NCI-H1417 (cell line): Measurements from ENCODE around the gene AGGF1.
"Not testable (repeated sequence)": the region's sequence is repeated elsewhere in the genome, so short reads cannot be mapped to it uniquely, and the experiment has no call there.

Experiments used
- DNase-seq, 3 experiments: peaks; one replicate each; lab custom pipeline; 2025; lab: John Stamatoyannopoulos, UW

Gene AGGF1, protein sequence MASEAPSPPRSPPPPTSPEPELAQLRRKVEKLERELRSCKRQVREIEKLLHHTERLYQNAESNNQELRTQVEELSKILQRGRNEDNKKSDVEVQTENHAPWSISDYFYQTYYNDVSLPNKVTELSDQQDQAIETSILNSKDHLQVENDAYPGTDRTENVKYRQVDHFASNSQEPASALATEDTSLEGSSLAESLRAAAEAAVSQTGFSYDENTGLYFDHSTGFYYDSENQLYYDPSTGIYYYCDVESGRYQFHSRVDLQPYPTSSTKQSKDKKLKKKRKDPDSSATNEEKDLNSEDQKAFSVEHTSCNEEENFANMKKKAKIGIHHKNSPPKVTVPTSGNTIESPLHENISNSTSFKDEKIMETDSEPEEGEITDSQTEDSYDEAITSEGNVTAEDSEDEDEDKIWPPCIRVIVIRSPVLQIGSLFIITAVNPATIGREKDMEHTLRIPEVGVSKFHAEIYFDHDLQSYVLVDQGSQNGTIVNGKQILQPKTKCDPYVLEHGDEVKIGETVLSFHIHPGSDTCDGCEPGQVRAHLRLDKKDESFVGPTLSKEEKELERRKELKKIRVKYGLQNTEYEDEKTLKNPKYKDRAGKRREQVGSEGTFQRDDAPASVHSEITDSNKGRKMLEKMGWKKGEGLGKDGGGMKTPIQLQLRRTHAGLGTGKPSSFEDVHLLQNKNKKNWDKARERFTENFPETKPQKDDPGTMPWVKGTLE

GRCh38 chr5:77030097-77031071 is at the start of gene AGGF1:
Gene AGGF1, plus strand, starts transcription at chr5:77030404. Its CDS starts 363 bp downstream, at chr5:77030767.
- peak; percentile 83 to 93 (median 91) for DNase-seq

GRCh38 chr5:76980518-76981144 is 49.6 kb upstream of the AGGF1 start:
- no peak for DNase-seq

- DNase-seq, result no peak
These were observed 47.8 kb upstream of the AGGF1 start for GRCh38 chr5:76982450-76982849.

- no peak for DNase-seq
These were observed 46.7 kb upstream of the AGGF1 start for GRCh38 chr5:76983468-76983867.

DNA sequence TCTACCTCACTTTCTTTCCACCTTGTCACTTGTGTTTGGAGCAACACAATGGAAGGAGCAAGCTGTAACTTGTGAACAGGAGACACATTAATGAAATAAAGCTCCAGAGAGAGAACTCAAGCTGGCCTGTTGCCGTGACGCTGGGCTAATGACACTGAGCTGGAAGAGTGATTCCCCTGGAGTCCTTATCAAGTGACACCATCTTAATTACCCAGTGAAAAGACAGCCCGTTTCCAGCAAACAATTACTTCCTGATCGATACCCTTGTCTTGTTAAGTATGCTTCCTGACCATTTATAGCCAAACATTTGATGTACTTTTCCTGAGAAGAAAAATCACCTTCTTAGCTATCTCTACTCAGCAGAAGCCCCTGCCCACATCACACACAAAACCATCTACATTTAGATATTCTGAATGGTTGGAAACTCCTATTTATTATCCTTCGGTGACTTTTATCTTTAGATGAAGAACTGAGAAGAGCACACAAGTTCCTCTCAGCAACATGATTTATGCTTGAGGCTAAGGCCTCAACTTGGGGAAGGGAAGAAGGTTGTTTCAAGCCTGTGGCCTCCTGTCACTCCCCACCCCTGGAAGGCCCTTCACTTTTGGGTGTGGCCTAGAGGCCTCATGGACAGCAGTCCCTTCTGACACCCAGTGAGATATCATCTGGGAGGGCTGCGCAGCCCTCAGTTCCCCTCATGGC is 43.2 kb upstream of the AGGF1 start:
- DNase-seq, result peak; percentile 10 to 61 (median 26)

DNA sequence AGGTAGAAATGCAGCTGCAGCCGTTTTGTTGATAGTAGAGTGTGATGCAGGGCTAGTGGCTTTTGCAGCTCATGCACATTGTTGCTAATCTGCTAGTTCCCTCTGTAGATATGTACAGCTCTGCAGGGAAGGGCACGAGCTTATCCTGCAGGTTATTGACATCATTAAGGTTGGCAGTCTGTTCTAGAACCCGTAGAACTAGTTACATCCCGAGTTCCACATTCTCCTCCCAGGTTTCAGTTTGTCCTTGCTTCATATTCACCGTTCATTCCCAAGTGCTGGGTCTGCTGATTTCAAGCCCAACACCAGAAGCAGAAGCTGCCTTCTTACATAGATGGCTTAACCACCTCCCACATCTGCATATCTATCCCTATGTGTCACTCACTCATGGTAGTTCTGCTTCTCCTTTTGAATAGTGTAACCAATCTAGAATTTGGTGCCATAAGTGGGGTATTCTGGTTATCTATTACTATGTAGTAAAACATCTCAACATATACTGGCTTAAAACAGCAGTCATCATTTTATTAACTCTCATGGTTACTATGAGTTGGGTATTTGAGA is 39.2 kb upstream of the AGGF1 start:
- no peak for DNase-seq

DNA sequence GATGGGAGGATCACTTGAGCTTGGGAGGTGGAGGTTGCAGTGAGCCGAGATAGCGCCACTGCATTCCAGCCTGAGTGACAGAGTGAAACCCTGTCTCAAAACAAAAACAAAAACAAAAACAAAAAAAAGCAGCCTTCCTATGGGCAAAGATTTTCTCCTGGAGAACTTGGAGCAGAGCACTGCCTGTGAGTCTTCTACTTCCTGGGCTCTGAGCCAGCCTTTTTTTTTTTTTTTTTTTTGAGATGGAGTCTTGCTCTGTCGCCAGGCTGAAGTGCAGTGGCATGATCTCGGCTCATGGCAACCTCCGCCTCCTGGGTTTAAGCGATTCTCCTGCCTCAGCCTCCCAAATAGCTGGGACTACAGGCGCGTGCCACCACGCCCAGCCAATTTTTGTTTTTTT is 36.8 kb upstream of the AGGF1 start:
- not testable (repeated sequence) for DNase-seq

GRCh38 chr5:76994337-76994736 is 35.9 kb upstream of the AGGF1 start:
- DNase-seq, result no peak

GRCh38 chr5:76998251-76998650 is 32.0 kb upstream of the AGGF1 start:
- not testable (repeated sequence) for DNase-seq

DNA sequence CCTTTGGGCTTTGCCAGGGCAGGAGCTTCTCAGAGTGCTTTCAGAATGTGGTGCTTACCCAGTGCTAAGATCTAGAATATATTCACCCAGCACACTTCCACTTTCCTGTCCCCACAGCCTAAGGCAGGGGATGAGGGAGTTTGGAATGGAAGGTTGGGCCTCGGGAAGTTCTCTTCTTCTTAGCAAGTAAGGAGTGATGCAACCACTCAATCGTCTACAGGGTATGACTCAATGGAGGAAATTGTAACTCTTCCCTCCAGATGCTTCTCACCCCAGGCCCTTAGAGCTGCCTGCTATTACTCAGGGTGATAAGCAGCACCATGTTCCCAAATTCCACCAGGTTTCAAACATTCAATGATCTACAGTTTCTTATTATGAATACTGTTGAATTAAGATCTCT is 30.8 kb upstream of the AGGF1 start:
- no peak for DNase-seq

- DNase-seq, result no peak
These were observed 27.0 kb upstream of the AGGF1 start for GRCh38 chr5:77003246-77003645.

DNA sequence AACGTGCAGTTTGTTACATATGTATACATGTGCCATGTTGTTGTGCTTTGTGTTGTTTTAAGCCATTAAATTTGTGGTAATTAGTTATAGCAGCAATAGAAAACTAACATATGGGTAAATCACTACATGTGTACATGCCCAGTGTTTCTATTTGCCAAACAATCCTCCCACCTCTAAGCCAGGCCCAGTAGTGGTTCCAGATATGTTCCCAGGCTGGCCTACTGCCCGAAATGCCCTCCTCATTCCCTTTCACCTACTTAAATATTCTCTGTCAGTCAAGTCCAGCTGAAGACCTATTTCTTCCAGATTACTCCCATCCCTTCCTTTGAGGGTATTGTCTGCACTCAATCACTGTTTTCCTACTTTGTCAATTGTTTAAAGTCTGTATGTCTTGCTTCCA is 24.1 kb upstream of the AGGF1 start:
- DNase-seq, result no peak

DNA sequence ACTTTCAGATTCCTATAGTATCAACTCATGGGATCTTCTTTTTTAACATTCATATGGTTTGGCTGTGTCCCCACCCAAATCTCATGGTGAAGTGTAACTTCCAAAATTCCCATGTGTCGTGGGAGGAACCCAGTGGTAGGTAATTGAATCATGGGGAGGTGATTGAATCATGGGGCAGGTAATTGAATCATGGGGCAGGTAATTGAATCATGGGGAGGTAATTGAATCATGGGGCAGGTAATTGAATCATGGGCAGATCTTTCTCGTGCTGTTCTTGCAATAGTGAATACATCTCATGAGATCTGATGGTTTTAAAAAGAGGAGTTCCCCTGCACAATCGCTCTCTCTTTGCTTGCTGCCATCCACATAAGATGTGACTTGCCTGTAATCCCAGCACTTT is 21.8 kb upstream of the AGGF1 start:
- no peak for DNase-seq

- DNase-seq, result no peak
These were observed 20.0 kb upstream of the AGGF1 start for GRCh38 chr5:77010243-77010642.

DNA sequence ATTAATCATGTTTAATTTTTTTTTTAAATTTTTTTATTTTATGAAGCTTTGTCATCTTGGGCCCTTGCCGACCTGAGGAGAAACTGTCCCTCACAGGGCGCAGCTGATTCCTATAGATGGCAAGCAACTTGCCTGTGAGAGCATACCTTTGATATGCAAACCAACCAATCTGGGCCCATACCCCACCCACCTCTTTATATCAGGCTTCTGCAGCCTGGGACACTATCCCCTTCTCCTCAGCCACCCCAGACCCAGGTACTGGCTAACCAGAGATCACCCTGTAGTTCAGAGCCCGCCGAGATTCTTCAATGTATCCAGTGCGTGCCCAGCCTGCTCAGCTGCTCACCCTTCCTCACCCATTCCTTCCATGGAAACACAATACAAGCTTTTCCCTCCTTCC is 18.7 kb upstream of the AGGF1 start:
- no peak for DNase-seq

DNA sequence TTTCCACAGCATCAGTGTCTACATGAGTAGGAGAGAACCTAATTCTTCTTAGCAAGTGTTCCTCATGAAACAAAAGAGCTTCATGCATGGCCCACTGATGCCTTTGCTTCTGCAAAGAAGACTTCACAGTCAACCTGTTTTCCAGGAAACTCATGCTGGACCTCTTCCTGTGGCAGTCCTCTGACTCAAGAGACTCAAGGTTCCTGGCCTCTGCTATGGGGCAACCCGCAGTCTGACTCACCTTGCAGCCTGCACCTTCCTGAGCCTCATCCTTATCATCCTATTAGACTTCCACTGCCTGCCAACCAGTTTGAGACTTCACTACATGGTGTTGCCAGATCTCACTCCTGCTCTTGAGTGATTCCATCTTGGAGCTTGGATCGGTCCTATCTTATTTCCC is 17.6 kb upstream of the AGGF1 start:
- DNase-seq, result no peak

DNA sequence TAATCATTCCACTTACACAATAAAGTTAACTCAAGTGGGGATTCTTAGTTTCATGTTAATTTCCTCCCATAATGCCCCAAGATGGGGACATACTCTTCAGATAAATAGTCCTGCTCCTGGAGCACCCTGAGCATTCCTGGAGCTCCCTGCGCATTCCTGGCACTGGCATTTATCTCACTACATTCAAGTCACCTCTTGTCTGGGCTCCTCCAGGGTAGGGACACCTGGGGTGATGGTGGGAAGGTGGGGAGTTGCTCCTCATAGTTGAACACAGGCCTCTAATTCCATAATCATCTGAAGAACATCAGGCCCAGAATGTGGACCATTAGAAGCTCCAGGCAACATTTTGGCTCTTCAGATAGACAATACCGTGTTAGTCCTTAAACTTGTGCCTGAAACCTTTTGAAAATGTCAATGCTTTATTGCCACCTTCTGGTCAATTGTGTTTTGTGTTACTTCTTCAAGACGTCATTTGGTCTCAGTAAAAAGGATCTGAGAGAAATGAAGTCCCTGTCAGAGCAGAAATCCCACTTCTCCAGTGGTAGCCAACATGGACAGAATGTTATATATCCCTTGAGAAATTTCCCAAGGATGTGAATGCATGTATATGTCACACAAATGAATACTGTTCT is 14.2 kb upstream of the AGGF1 start:
- DNase-seq, result peak in 2 of 3 experiments; percentile 38 to 48

GRCh38 chr5:77016962-77017361 is 13.2 kb upstream of the AGGF1 start:
- DNase-seq, result no peak

DNA sequence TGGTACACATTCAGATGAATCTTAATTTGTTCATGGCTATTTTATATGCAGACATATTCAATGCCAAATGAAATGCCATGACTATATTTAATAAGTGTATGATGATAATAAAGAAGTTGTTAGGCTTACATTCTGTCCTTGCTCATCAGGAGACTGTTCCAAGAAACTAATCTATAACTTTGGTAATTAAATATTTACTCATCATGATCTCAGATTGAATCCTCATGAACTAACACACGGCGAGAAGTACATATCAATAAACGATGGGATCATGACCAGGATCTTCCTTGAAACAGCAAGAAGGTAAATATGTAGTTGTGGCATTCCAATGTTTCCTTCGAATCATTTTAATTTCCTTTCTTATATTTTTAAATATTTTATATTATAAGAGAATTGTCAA is 12.5 kb upstream of the AGGF1 start:
- DNase-seq, result no peak
